ENCODE measurements around the gene AFTPH.

AFTPH gene

GRCh38 chr2:64516651-64517510 lies 7.2 kb upstream of the AFTPH start:
- Histone ChIP-seq H3K4me1 (ENCODE audit: control insufficient read depth, low read depth, low read length) (no peaks in the 10 kb centered on the region), H3K79me1 (ENCODE audit: low read length) (no peaks in the 10 kb centered on the region), H3K27me3 (ENCODE audit: insufficient read depth, low read length, poor library complexity) (no peaks in the 10 kb centered on the region), H3K56ac (ENCODE audit: low read length) (no peak overlapping the region), H2BK5ac (ENCODE audit: low read length) (no peak overlapping the region), H3K4me2 (ENCODE audit: low read length) (no peak overlapping the region), H2BK15ac (replicated peaks; ENCODE audit: low read depth) (no peak overlapping the region), H3K18ac (ENCODE audit: low read length) (no peak overlapping the region), H3K79me2 (ENCODE audit: control insufficient read depth, insufficient read depth, low read length) (no peaks in the 10 kb centered on the region), H3K4me3 (ENCODE audit: low read length) (no peak overlapping the region), H3K9ac (ENCODE audit: low read length) (no peak overlapping the region), H2AK5ac (ENCODE audit: low read length) (no peak overlapping the region), H3K27ac (ENCODE audit: low read depth, low read length) (no peak overlapping the region), H3K36me3 (ENCODE audit: control insufficient read depth, insufficient read depth, low read length) (no peaks in the 10 kb centered on the region), H3K4ac (ENCODE audit: low read depth, low read length) (no peak overlapping the region), H4K5ac (ENCODE audit: low read length) (no peak overlapping the region), H2BK120ac (ENCODE audit: low read depth, low read length) (no peak overlapping the region), H3K23ac (ENCODE audit: low read length) (no peak overlapping the region), H4K8ac (ENCODE audit: low read depth, low read length) (no peak overlapping the region)
- WGBS (ENCODE audit: extremely low coverage, insufficient coverage, low lambda C conversion rate) = no CpG with 5 or more reads among the region's 7 CpGs
- no peak for DNase-seq

DNA sequence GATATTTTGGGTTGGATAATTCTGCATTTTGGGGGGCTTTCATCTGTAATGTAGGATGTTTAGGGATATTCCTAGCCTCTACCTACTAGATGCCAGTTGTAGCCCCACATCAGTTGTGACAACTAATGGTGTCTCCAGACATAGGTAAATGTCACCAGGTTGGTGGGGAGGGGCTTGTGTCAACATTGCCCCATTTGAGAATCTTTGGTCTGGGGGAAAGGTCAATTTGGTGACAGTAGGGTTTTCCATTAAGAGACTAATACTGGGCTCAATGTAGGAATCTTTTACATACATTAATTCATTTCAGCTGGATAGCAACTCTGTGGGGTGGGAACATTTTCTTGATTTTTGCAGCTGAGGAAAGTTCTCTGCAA lies 6.6 kb upstream of the AFTPH start:
- Histone ChIP-seq H2BK5ac (ENCODE audit: low read length) (no peak overlapping the region), H3K18ac (ENCODE audit: low read length) (no peak overlapping the region), H4K8ac (ENCODE audit: low read depth, low read length) (no peak overlapping the region), H3K4ac (ENCODE audit: low read depth, low read length) (no peak overlapping the region), H3K56ac (ENCODE audit: low read length) (no peak overlapping the region), H3K4me1 (ENCODE audit: control insufficient read depth, low read depth, low read length) (no peaks in the 10 kb centered on the region), H2AK5ac (ENCODE audit: low read length) (no peak overlapping the region), H3K4me3 (ENCODE audit: low read length) (no peak overlapping the region), H4K5ac (ENCODE audit: low read length) (no peak overlapping the region), H3K79me2 (ENCODE audit: control insufficient read depth, insufficient read depth, low read length) (no peaks in the 10 kb centered on the region), H2BK15ac (replicated peaks; ENCODE audit: low read depth) (no peak overlapping the region), H3K9ac (ENCODE audit: low read length) (no peak overlapping the region), H3K23ac (ENCODE audit: low read length) (no peak overlapping the region), H3K79me1 (ENCODE audit: low read length) (no peaks in the 10 kb centered on the region), H2BK120ac (ENCODE audit: low read depth, low read length) (no peak overlapping the region), H3K4me2 (ENCODE audit: low read length) (no peak overlapping the region), H3K36me3 (ENCODE audit: control insufficient read depth, insufficient read depth, low read length) (no peaks in the 10 kb centered on the region), H3K27ac (ENCODE audit: low read depth, low read length) (no peak overlapping the region), H3K27me3 (ENCODE audit: insufficient read depth, low read length, poor library complexity) (no peaks in the 10 kb centered on the region)
- DNase-seq = no peak

DNA sequence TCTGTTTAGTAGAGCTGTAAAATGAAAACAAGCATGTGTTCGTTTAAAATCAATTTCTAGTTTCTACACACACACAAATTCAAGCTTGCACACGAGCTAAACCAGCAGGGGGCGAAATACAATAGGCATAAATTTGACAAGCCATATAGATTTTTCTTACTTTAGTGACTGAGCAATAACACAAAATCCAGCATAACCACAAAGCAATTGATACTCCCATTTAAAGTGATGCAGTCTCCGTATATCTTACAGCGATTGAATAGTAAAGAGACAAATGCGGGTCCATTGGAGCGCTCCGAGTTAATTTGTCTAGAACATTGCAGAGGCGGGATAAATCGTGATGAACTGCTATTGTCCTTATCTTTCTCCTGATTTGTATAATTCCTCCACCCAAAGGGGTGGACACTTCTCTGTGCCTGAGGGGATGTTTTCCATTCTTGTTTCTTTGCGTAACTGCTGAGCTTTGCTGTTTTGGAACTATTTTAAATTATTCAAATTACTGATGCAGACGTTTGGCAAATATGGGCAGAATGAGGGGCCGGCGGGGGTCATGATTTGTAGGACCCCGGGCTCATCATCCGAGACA lies 1.2 kb upstream of the AFTPH start:
- H3K56ac ChIP-seq (ENCODE audit: low read length) = no peak overlapping the region
- H2BK120ac ChIP-seq (ENCODE audit: low read depth, low read length) = no peak overlapping the region
- H2BK5ac ChIP-seq (ENCODE audit: low read length) = no peak overlapping the region
- H3K18ac ChIP-seq (ENCODE audit: low read length) = no peak overlapping the region
- no peak overlapping the region for H3K23ac ChIP-seq (ENCODE audit: low read length)
- peaks cover 6% of the 10 kb centered on the region for H3K79me1 ChIP-seq (ENCODE audit: low read length)
- WGBS (ENCODE audit: extremely low coverage, insufficient coverage, low lambda C conversion rate) = no CpG with 5 or more reads among the region's 16 CpGs
- H3K4me1 ChIP-seq (ENCODE audit: control insufficient read depth, low read depth, low read length) = no peaks in the 10 kb centered on the region
- no peak overlapping the region for H4K8ac ChIP-seq (ENCODE audit: low read depth, low read length)
- H3K4me2 ChIP-seq (ENCODE audit: low read length) = peak overlapping the region; percentile 97
- H3K36me3 ChIP-seq (ENCODE audit: control insufficient read depth, insufficient read depth, low read length) = no peaks in the 10 kb centered on the region
- H3K4me3 ChIP-seq (ENCODE audit: low read length) = no peak overlapping the region
- no peak overlapping the region for H3K4ac ChIP-seq (ENCODE audit: low read depth, low read length)
- no peak overlapping the region for H2BK15ac ChIP-seq (replicated peaks; ENCODE audit: low read depth)
- peaks cover 7% of the 10 kb centered on the region for H3K79me2 ChIP-seq (ENCODE audit: control insufficient read depth, insufficient read depth, low read length)
- no peak overlapping the region for H4K5ac ChIP-seq (ENCODE audit: low read length)
- H2AK5ac ChIP-seq (ENCODE audit: low read length) = no peak overlapping the region
- no peaks in the 10 kb centered on the region for H3K27me3 ChIP-seq (ENCODE audit: insufficient read depth, low read length, poor library complexity)
- peak; percentile 65 for DNase-seq
- no peak overlapping the region for H3K27ac ChIP-seq (ENCODE audit: low read depth, low read length)
- peak overlapping the region; percentile 44 for H3K9ac ChIP-seq (ENCODE audit: low read length)

DNA sequence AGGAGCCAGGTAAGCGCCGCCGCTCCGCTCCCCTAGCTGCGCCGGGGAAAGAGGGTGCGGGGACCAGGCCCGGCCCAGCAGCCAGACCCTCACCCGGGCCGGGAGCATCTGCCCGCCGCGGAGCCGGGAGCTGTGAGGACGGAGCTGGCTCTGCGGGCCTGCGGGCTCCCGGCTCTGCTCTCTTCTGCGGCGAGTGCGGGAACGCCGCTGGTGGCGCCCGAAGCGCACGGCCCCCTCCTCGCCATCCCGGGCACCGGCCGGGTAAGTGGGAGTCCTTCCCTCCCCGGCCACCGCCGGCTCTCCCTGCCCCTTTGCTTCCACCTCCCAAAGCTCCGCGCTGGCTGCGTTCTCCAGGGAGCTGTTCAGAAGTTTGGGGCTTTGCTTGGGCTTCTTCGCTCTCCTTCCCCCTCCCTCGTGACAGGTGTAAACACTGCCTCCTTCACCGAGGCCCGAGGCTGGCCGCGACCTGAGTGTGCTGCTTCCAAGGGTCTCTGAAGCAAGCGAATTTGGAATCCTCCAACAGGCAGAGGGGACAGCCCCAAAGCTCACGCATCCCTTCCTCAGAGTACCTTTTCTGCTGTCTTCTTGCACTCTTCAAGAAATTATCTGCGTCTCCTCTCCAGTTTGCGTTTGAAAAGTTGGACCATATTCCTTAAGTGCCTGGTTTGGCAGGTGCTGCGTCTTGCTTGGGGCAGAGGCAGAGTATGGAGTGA lies 632 bp downstream of the AFTPH start:
- H3K23ac ChIP-seq (ENCODE audit: low read length) = peak overlapping the region; percentile 75
- peak overlapping the region; percentile 83 for H3K9ac ChIP-seq (ENCODE audit: low read length)
- peak; percentile 74 for DNase-seq
- no CpG with 5 or more reads among the region's 48 CpGs for WGBS (ENCODE audit: extremely low coverage, insufficient coverage, low lambda C conversion rate)
- H2AK5ac ChIP-seq (ENCODE audit: low read length) = no peak overlapping the region
- H4K5ac ChIP-seq (ENCODE audit: low read length) = no peak overlapping the region
- no peaks in the 10 kb centered on the region for H3K27me3 ChIP-seq (ENCODE audit: insufficient read depth, low read length, poor library complexity)
- H3K56ac ChIP-seq (ENCODE audit: low read length) = peak overlapping the region; percentile 94
- H2BK120ac ChIP-seq (ENCODE audit: low read depth, low read length) = no peak overlapping the region
- peak overlapping the region; percentile 51 for H3K18ac ChIP-seq (ENCODE audit: low read length)
- H3K36me3 ChIP-seq (ENCODE audit: control insufficient read depth, insufficient read depth, low read length) = no peaks in the 10 kb centered on the region
- no peak overlapping the region for H2BK5ac ChIP-seq (ENCODE audit: low read length)
- peaks cover 6% of the 10 kb centered on the region for H3K79me1 ChIP-seq (ENCODE audit: low read length)
- H3K4me1 ChIP-seq (ENCODE audit: control insufficient read depth, low read depth, low read length) = no peaks in the 10 kb centered on the region
- peak overlapping the region; percentile 90 for H3K4me2 ChIP-seq (ENCODE audit: low read length)
- no peak overlapping the region for H2BK15ac ChIP-seq (replicated peaks; ENCODE audit: low read depth)
- peak overlapping the region; percentile 76 for H3K27ac ChIP-seq (ENCODE audit: low read depth, low read length)
- H3K4me3 ChIP-seq (ENCODE audit: low read length) = peak overlapping the region; percentile 88
- H4K8ac ChIP-seq (ENCODE audit: low read depth, low read length) = peak overlapping the region; percentile 82
- H3K4ac ChIP-seq (ENCODE audit: low read depth, low read length) = no peak overlapping the region
- H3K79me2 ChIP-seq (ENCODE audit: control insufficient read depth, insufficient read depth, low read length) = peaks cover 7% of the 10 kb centered on the region

DNA sequence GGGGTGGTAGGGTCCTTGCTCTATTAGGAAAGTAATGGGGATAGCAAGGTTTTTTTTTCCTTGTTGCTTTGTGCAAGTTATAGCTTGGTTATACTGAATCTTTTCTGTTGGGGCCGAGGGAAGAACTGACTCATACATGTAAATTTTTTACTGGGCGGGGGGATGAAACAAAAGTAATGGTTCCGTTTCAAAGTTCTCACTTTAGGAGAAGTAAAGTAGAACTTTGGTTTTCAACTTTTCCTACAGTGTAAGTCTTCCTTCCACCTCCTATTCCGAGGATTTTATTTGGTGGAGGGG lies 1.1 kb downstream of the AFTPH start:
- no peaks in the 10 kb centered on the region for H3K36me3 ChIP-seq (ENCODE audit: control insufficient read depth, insufficient read depth, low read length)
- peaks cover 7% of the 10 kb centered on the region for H3K79me2 ChIP-seq (ENCODE audit: control insufficient read depth, insufficient read depth, low read length)
- H3K4ac ChIP-seq (ENCODE audit: low read depth, low read length) = no peak overlapping the region
- H3K4me3 ChIP-seq (ENCODE audit: low read length) = peak overlapping the region; percentile 88
- no CpG with 5 or more reads among the region's 4 CpGs for WGBS (ENCODE audit: extremely low coverage, insufficient coverage, low lambda C conversion rate)
- no peak overlapping the region for H2BK5ac ChIP-seq (ENCODE audit: low read length)
- no peak overlapping the region for H4K5ac ChIP-seq (ENCODE audit: low read length)
- no peaks in the 10 kb centered on the region for H3K4me1 ChIP-seq (ENCODE audit: control insufficient read depth, low read depth, low read length)
- peak overlapping the region; percentile 90 for H3K4me2 ChIP-seq (ENCODE audit: low read length)
- peak; percentile 17 for DNase-seq
- H3K23ac ChIP-seq (ENCODE audit: low read length) = no peak overlapping the region
- H3K79me1 ChIP-seq (ENCODE audit: low read length) = peaks cover 6% of the 10 kb centered on the region
- no peak overlapping the region for H2AK5ac ChIP-seq (ENCODE audit: low read length)
- no peaks in the 10 kb centered on the region for H3K27me3 ChIP-seq (ENCODE audit: insufficient read depth, low read length, poor library complexity)
- H4K8ac ChIP-seq (ENCODE audit: low read depth, low read length) = no peak overlapping the region
- H2BK15ac ChIP-seq (replicated peaks; ENCODE audit: low read depth) = no peak overlapping the region
- H3K27ac ChIP-seq (ENCODE audit: low read depth, low read length) = no peak overlapping the region
- peak overlapping the region; percentile 83 for H3K9ac ChIP-seq (ENCODE audit: low read length)
- no peak overlapping the region for H2BK120ac ChIP-seq (ENCODE audit: low read depth, low read length)
- H3K18ac ChIP-seq (ENCODE audit: low read length) = no peak overlapping the region
- H3K56ac ChIP-seq (ENCODE audit: low read length) = peak overlapping the region; percentile 94

All from mesendoderm (in vitro differentiated cells).